HG03066 (cell line): Measurements from ENCODE around the gene POU2F1.

Experiments
- ATAC-seq: cut with Tn5 transposase; IDR thresholded peaks from one replicate; pipeline ENCODE4 v1.9.1; 2021; ENCODE audit warnings: low read depth; ENCODE audit not compliant: unreplicated experiment

Gene POU2F1

GRCh38 chr1:167266965-167267364, 46.3 kb downstream of the POU2F1 start:
- no peak for ATAC-seq

GRCh38 chr1:167268347-167268787, 47.7 kb downstream of the POU2F1 start:
- ATAC-seq = no peak

- ATAC-seq = no peak
Observed at GRCh38 chr1:167270349-167271092, 49.8 kb downstream of the POU2F1 start.

- no peak for ATAC-seq
Observed at GRCh38 chr1:167272369-167272957, 51.8 kb downstream of the POU2F1 start.

GRCh38 chr1:167273027-167273800, 52.5 kb downstream of the POU2F1 start:
- ATAC-seq = no peak

GRCh38 chr1:167274061-167274460, 53.4 kb downstream of the POU2F1 start:
- ATAC-seq = no peak

- peak; percentile 83 for ATAC-seq
Observed at GRCh38 chr1:167276969-167277368, 56.3 kb downstream of the POU2F1 start.

- no peak for ATAC-seq
Observed at GRCh38 chr1:167278497-167278896, 57.8 kb downstream of the POU2F1 start.

GRCh38 chr1:167280912-167281311, 60.2 kb downstream of the POU2F1 start:
- no peak for ATAC-seq

GRCh38 chr1:167288390-167289074, 67.8 kb downstream of the POU2F1 start:
- peak; percentile 65 for ATAC-seq

- ATAC-seq = no peak
Observed at GRCh38 chr1:167289075-167289442, 68.4 kb downstream of the POU2F1 start.

- no peak for ATAC-seq
Observed at GRCh38 chr1:167289966-167290365, 69.3 kb downstream of the POU2F1 start.

- no peak for ATAC-seq
Observed at GRCh38 chr1:167291539-167292185, 71.0 kb downstream of the POU2F1 start.

GRCh38 chr1:167292216-167292615, 71.5 kb downstream of the POU2F1 start:
- no peak for ATAC-seq

GRCh38 chr1:167293057-167293456, 72.4 kb downstream of the POU2F1 start:
- ATAC-seq = no peak

GRCh38 chr1:167294528-167294927, 73.8 kb downstream of the POU2F1 start:
- ATAC-seq = no peak

- no peak for ATAC-seq
Observed at GRCh38 chr1:167297222-167298214, 76.8 kb downstream of the POU2F1 start.

GRCh38 chr1:167298325-167298724, 77.6 kb downstream of the POU2F1 start:
- no peak for ATAC-seq

- no peak for ATAC-seq
Observed at GRCh38 chr1:167301355-167301754, 80.7 kb downstream of the POU2F1 start.
